WERI-Rb-1 (cell line): Measurements from ENCODE around the gene ZNF559.

Source experiments
- DNase-seq: peaks from one replicate; pipeline ENCODE4 v3.0.0-alpha.2; 2020
- H3K27ac ChIP-seq: fragments of 250-450 bp; sonication (Bioruptor Pico); 2 replicates; pipeline ENCODE4 v1.5.1; 2020; ENCODE audit warnings: mild to moderate bottlenecking, moderate library complexity
- H3K27me3 ChIP-seq: fragments of 250-450 bp; sonication (Bioruptor Pico); 2 replicates; pipeline ENCODE4 v1.5.1; 2021; ENCODE audit warnings: mild to moderate bottlenecking, low read depth, moderate library complexity; ENCODE audit not compliant: insufficient read depth, severe bottlenecking
- H3K36me3 ChIP-seq: fragments of 250-450 bp; sonication (Bioruptor Pico); 2 replicates; pipeline ENCODE4 v1.5.1; 2020; ENCODE audit warnings: mild to moderate bottlenecking, moderate library complexity
- H3K4me3 ChIP-seq: 2 replicates; pipeline ENCODE4 v1.5.1; 2011; ENCODE audit warnings: low read depth, mild to moderate bottlenecking, control low read depth, low read length
- H3K9me3 ChIP-seq: fragments of 250-450 bp; sonication (Bioruptor Pico); 2 replicates; pipeline ENCODE4 v1.5.1; 2021; ENCODE audit warnings: mild to moderate bottlenecking, moderate library complexity; ENCODE audit not compliant: severe bottlenecking
- CTCF ChIP-seq: IDR thresholded peaks from 2 replicates; pipeline ENCODE4 v1.5.1; 2011; ENCODE audit warnings: low read depth, mild to moderate bottlenecking, control low read depth, inconsistent platforms, low read length

Gene ZNF559

GRCh38 chr19:9370738-9371619 lies 47.0 kb downstream of the ZNF559 start:
- peaks cover 11% of the 10 kb centered on the region for H3K36me3 ChIP-seq
- H3K4me3 ChIP-seq = no peak overlapping the region
- no peaks in the 10 kb centered on the region for H3K27me3 ChIP-seq
- no peak for DNase-seq
- no peak for TF ChIP-seq CTCF
- peaks cover 6% of the 10 kb centered on the region for H3K9me3 ChIP-seq
- H3K27ac ChIP-seq = no peak overlapping the region

GRCh38 chr19:9381361-9381785 lies 57.4 kb downstream of the ZNF559 start:
- DNase-seq = no peak
- peaks cover 41% of the 10 kb centered on the region for H3K9me3 ChIP-seq
- peaks cover 98% of the 10 kb centered on the region for H3K36me3 ChIP-seq
- no peak overlapping the region for H3K4me3 ChIP-seq
- H3K27ac ChIP-seq = no peak overlapping the region
- TF ChIP-seq CTCF = no peak
- H3K27me3 ChIP-seq = no peaks in the 10 kb centered on the region
